H9 (cell line): ENCODE measurements around the gene ZNF17. TPM values are rescaled to one million over a fixed set of nuclear protein-coding genes. Genes with fewer than 3 reads are reported as not detected.

Experiments
- DNase-seq: peaks from one replicate; pipeline ENCODE4 v3.0.0-alpha.2; 2017
- H2AFZ ChIP-seq: one replicate; pipeline ENCODE4 v1.6.1; 2013; ENCODE audit warnings: mild to moderate bottlenecking, low read length, control low read depth, moderate library complexity
- H2AK5ac ChIP-seq: 2 replicates; pipeline ENCODE4 v1.6.1; 2013; ENCODE audit warnings: low read length, control low read depth, mixed read lengths; ENCODE audit not compliant: insufficient read length
- H2BK120ac ChIP-seq: one replicate; pipeline ENCODE4 v1.6.1; 2013; ENCODE audit warnings: low read depth, mild to moderate bottlenecking, low read length, control low read depth, inconsistent platforms; ENCODE audit not compliant: poor library complexity, severe bottlenecking
- H2BK12ac ChIP-seq: 2 replicates; pipeline ENCODE4 v1.6.1; 2013; ENCODE audit warnings: low read length, control low read depth, mixed read lengths, low read depth; ENCODE audit not compliant: insufficient read length
- H2BK15ac ChIP-seq: 2 replicates; pipeline ENCODE4 v1.6.1; 2013; ENCODE audit warnings: low read depth, low read length, control low read depth
- H2BK20ac ChIP-seq: one replicate; pipeline ENCODE4 v1.6.1; 2013; ENCODE audit warnings: low read depth, mild to moderate bottlenecking, low read length, control low read depth, inconsistent platforms; ENCODE audit not compliant: poor library complexity, severe bottlenecking
- H2BK5ac ChIP-seq: 2 replicates; pipeline ENCODE4 v1.6.1; 2013; ENCODE audit warnings: low read length, control low read depth, mixed read lengths; ENCODE audit not compliant: insufficient read length
- H3K14ac ChIP-seq: 2 replicates; pipeline ENCODE4 v1.6.1; 2013; ENCODE audit warnings: low read length, control low read depth; ENCODE audit not compliant: insufficient read depth
- H3K18ac ChIP-seq: 2 replicates; pipeline ENCODE4 v1.6.1; 2013; ENCODE audit warnings: low read depth, mild to moderate bottlenecking, mixed read lengths, low read length, control low read depth; ENCODE audit not compliant: insufficient read length
- H3K23ac ChIP-seq: 2 replicates; pipeline ENCODE4 v1.6.1; 2013; ENCODE audit warnings: low read length, control low read depth, mixed read lengths, low read depth; ENCODE audit not compliant: insufficient read length
- H3K23me2 ChIP-seq: 2 replicates; pipeline ENCODE4 v1.6.1; 2013; ENCODE audit warnings: low read depth, mild to moderate bottlenecking, mixed read lengths, low read length, control low read depth; ENCODE audit not compliant: insufficient read length, poor library complexity, severe bottlenecking
- H3K27ac ChIP-seq: 2 replicates; pipeline ENCODE4 v1.5.1; 2013; ENCODE audit warnings: low read length, control low read depth, mixed read lengths, low read depth; ENCODE audit not compliant: insufficient read length
- H3K27me3 ChIP-seq: 2 replicates; pipeline ENCODE4 v1.6.1; 2013; ENCODE audit warnings: low read length, control low read depth, inconsistent platforms; ENCODE audit not compliant: insufficient read depth
- H3K4ac ChIP-seq: 2 replicates; pipeline ENCODE4 v1.6.1; 2013; ENCODE audit warnings: low read depth, mild to moderate bottlenecking, control low read depth, inconsistent platforms, low read length, moderate library complexity
- H3K4me1 ChIP-seq: 2 replicates; pipeline ENCODE4 v1.6.1; 2013; ENCODE audit warnings: low read length, control low read depth, inconsistent platforms; ENCODE audit not compliant: insufficient read depth
- H3K4me2 ChIP-seq: 2 replicates; pipeline ENCODE4 v1.6.1; 2013; ENCODE audit warnings: low read length, control low read depth, mixed read lengths; ENCODE audit not compliant: insufficient read length, insufficient read depth
- H3K56ac ChIP-seq: 2 replicates; pipeline ENCODE4 v1.6.1; 2013; ENCODE audit warnings: low read depth, mild to moderate bottlenecking, mixed read lengths, low read length, control low read depth; ENCODE audit not compliant: insufficient read length
- H3K79me1 ChIP-seq: 2 replicates; pipeline ENCODE4 v1.6.1; 2013; ENCODE audit warnings: low read depth, mild to moderate bottlenecking, moderate library complexity, low read length, control low read depth, inconsistent platforms; ENCODE audit not compliant: insufficient read depth, poor library complexity, severe bottlenecking
- H3K79me2 ChIP-seq: 2 replicates; pipeline ENCODE4 v1.6.1; 2013; ENCODE audit warnings: low read length, control low read depth, inconsistent platforms; ENCODE audit not compliant: insufficient read depth
- H3K9ac ChIP-seq: 2 replicates; pipeline ENCODE4 v1.6.1; 2013; ENCODE audit warnings: low read length, control low read depth, mixed read lengths; ENCODE audit not compliant: insufficient read length; ENCODE audit errors: extremely low read depth
- H3K9me3 ChIP-seq: one replicate; pipeline ENCODE4 v1.6.1; 2013; ENCODE audit warnings: low read depth, low read length, inconsistent platforms; ENCODE audit not compliant: control insufficient read depth
- H3T11ph ChIP-seq: one replicate; pipeline ENCODE4 v1.6.1; 2013; ENCODE audit warnings: mild to moderate bottlenecking, low read length, control low read depth, inconsistent platforms
- H4K20me1 ChIP-seq: one replicate; pipeline ENCODE4 v1.6.1; 2013; ENCODE audit not compliant: control insufficient read depth, insufficient read length, insufficient read depth
- H4K5ac ChIP-seq: 2 replicates; pipeline ENCODE4 v1.6.1; 2013; ENCODE audit warnings: low read depth, mild to moderate bottlenecking, mixed read lengths, low read length, control low read depth; ENCODE audit not compliant: insufficient read length
- H4K8ac ChIP-seq: replicated peaks from 2 replicates; pipeline ENCODE4 v1.6.1; 2013; ENCODE audit warnings: low read length, control low read depth, mixed read lengths, low read depth; ENCODE audit not compliant: insufficient read length
- H4K91ac ChIP-seq: 2 replicates; pipeline ENCODE4 v1.6.1; 2013; ENCODE audit warnings: low read depth, mild to moderate bottlenecking, moderate library complexity, mixed read lengths, low read length, control low read depth; ENCODE audit not compliant: insufficient read length
- H3K27ac Mint-ChIP-seq, 3 experiments: 2 replicates in 2 of 3; 3 replicates in 1 of 3; pipeline ENCODE4 v1.8.0; 2020 to 2021; ENCODE audit warnings: mixed read lengths in 3 of 3, mild to moderate bottlenecking in 1 of 3, moderate library complexity in 1 of 3
- H3K27me3 Mint-ChIP-seq: 2 replicates; pipeline ENCODE4 v1.8.0; 2021; ENCODE audit warnings: low read depth, mild to moderate bottlenecking, moderate library complexity, mixed read lengths
- H3K36me3 Mint-ChIP-seq, 3 experiments: 2 replicates in 2 of 3; 3 replicates in 1 of 3; pipeline ENCODE4 v1.8.0; 2020 to 2021; ENCODE audit warnings: low read depth in 3 of 3, mixed read lengths in 3 of 3; ENCODE audit not compliant: insufficient read depth in 1 of 3
- H3K4me1 Mint-ChIP-seq, 2 experiments: 2 replicates each; pipeline ENCODE4 v1.8.0; 2020; ENCODE audit warnings: mixed read lengths in 2 of 2
- H3K4me3 Mint-ChIP-seq, 2 experiments: 2 replicates in 1 of 2; 3 replicates in 1 of 2; pipeline ENCODE4 v1.8.0; 2020 to 2021; ENCODE audit warnings: mild to moderate bottlenecking in 2 of 2, mixed read lengths in 2 of 2, moderate library complexity in 1 of 2
- H3K9me3 Mint-ChIP-seq, 2 experiments: 2 replicates in 1 of 2; 3 replicates in 1 of 2; pipeline ENCODE4 v1.8.0; 2020; ENCODE audit warnings: mild to moderate bottlenecking in 2 of 2, mixed read lengths in 2 of 2, moderate library complexity in 1 of 2
- CTCF ChIP-seq: fragments of 200-600 bp; sonication (generic); conservative IDR thresholded peaks from 3 replicates; pipeline ENCODE4 v1.8.0; 2021; ENCODE audit warnings: antibody characterized with exemption, mild to moderate bottlenecking
- WGBS: extraction: QIAGEN DNeasy Blood & Tissue Kit; methylation state at CpG from one replicate; pipeline ENCODE4 v1.1.7; 2013; ENCODE audit warnings: missing lambda C conversion rate, low lambda C conversion rate, mixed read lengths; ENCODE audit not compliant: insufficient read length; ENCODE audit errors: extremely low coverage; 5-methylcytosine and 5-hydroxymethylcytosine counted together
- total RNA-seq: library from RNA; stranded (reverse); gene quantifications from 2 replicates; pipeline ENCODE4 v1.2.1, GENCODE V29; 2021

ZNF17 gene
- total RNA-seq, 1 experiment from 2014 or later: 16.3 TPM

- Histone ChIP-seq H3K79me2 (peaks cover 10% of the 10 kb centered on the region; the same call in 1 of the 2 replicates), H3K4ac (no peak within 1 kb of the TSS), H3K18ac (peak within 1 kb of the TSS; percentile 45), H2AFZ (peak within 1 kb of the TSS; percentile 52), H3K9me3 (no peaks in the 10 kb centered on the region), H3K27ac (no peak within 1 kb of the TSS), H3K23me2 (peaks cover 6% of the 10 kb centered on the region), H3K79me1 (no peaks in the 10 kb centered on the region), H3K4me1 (no peaks in the 10 kb centered on the region), H2BK12ac (no peak within 1 kb of the TSS), H3K27me3 (no peaks in the 10 kb centered on the region), H3K4me2 (peak within 1 kb of the TSS; percentile 89), H3K9ac (peak within 1 kb of the TSS; percentile 77), H2BK20ac (no peak within 1 kb of the TSS), H3K14ac (peak within 1 kb of the TSS; percentile 28; the same call in 1 of the 2 replicates), H2BK120ac (no peak within 1 kb of the TSS), H4K8ac (no peak within 1 kb of the TSS), H3K23ac (no peak within 1 kb of the TSS), H4K5ac (no peak within 1 kb of the TSS), H4K20me1 (no peaks in the 10 kb centered on the region), H4K91ac (no peak within 1 kb of the TSS), H2BK15ac (no peak within 1 kb of the TSS), H2BK5ac (no peak within 1 kb of the TSS), H2AK5ac (no peak within 1 kb of the TSS), H3K56ac (no peak within 1 kb of the TSS), H3T11ph (no peak within 1 kb of the TSS)
- Mint-ChIP-seq H3K36me3 (peaks cover 0 to 5% (median 2%) of the 10 kb centered on the region in 3 experiments; a peak in 2 of 7 replicates), H3K4me3 (peak within 1 kb of the TSS; percentile 92 to 96), H3K4me1 (peaks cover 13% of the 10 kb centered on the region in 2 experiments), H3K9me3 (no peaks in the 10 kb centered on the region), H3K27ac (peak within 1 kb of the TSS; percentile 42 to 98 (median 96); a peak in 5 of 7 replicates), H3K27me3 (peaks cover 16% of the 10 kb centered on the region)
- DNase-seq: peak; percentile 100
- WGBS: no CpG with 5 or more reads among the region's 50 CpGs
- peak; percentile 27; the same call in 2 of the 3 replicates for TF ChIP-seq CTCF
Measured at GRCh38 chr19:57389730-57390598, 21.0 kb upstream of the ZNF17 start, which contains the start of gene ZNF548. ZNF548 (plus strand) TSS chr19:57389854; CDS start chr19:57390100, 246 bp downstream.
